GM12892 (cell line): ENCODE results near the gene EP300.

Experiments
- POLR2A ChIP-seq: IDR thresholded peaks from 2 replicates; pipeline ENCODE4 v1.6.1; 2011; ENCODE audit warnings: low read depth, low read length, control low read depth
- POLR2AphosphoS5 ChIP-seq: IDR thresholded peaks from 2 replicates; pipeline ENCODE4 v1.6.1; 2011; ENCODE audit warnings: low read depth, low read length, control low read depth
- TAF1 ChIP-seq: IDR thresholded peaks from 2 replicates; pipeline ENCODE4 v1.6.1; 2011; ENCODE audit warnings: low read depth, mild to moderate bottlenecking, control low read depth, low read length, borderline replicate concordance

DNA sequence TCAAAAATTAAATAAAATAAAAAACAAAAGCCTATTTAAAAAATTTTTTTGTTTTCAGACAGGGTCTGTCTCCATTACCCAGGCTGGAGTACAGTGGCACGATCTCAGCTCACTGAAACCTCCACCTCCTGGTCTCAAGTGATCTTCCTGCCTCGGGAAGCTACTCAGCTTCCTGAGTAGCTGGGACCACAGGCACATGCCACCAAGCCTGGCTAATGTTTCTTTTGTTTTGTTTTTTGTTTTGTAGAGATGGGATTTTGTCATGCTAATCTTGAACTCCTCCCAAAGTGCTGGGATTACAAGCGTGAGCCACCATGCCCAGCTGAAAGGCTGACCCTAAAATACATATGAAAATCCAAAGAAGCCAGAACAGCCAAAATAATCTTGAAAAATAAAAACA, 92.3 kb downstream of the EP300 start:
- no peak for TF ChIP-seq POLR2AphosphoS5
- TF ChIP-seq POLR2A = no peak
- no peak for TF ChIP-seq TAF1
